SK-N-SH (cell line): ENCODE results near the gene TMEM63B.

ENCODE experiments used
- CTCF ChIP-seq: fragments of 200-600 bp; sonication (generic); IDR thresholded peaks from 2 replicates; pipeline ENCODE4 v1.6.1; 2017; ENCODE audit warnings: antibody characterized with exemption, mild to moderate bottlenecking, moderate library complexity
- EP300 ChIP-seq, 2 experiments: IDR thresholded peaks; 2 replicates each; pipeline versions ENCODE4 v1.4.0 to v1.6.1; 2012; ENCODE audit warnings: borderline replicate concordance in 1 of 2, low read depth in 1 of 2, low read length in 1 of 2
- JUND ChIP-seq: IDR thresholded peaks from 2 replicates; pipeline ENCODE4 v1.4.0; 2012
- RAD21 ChIP-seq: IDR thresholded peaks from 2 replicates; pipeline ENCODE4 v1.6.1; 2012; ENCODE audit warnings: mild to moderate bottlenecking, low read length
- RCOR1 ChIP-seq: fragments of 150-350 bp; IDR thresholded peaks from 2 replicates; pipeline ENCODE4 v1.6.1; 2017; ENCODE audit warnings: antibody characterized with exemption, low read length
- RXRA ChIP-seq: IDR thresholded peaks from 2 replicates; pipeline ENCODE4 v1.4.0; 2012; ENCODE audit warnings: low read depth, mild to moderate bottlenecking, borderline replicate concordance
- TAF1 ChIP-seq: IDR thresholded peaks from 2 replicates; pipeline ENCODE4 v1.6.1; 2012; ENCODE audit warnings: low read depth, mild to moderate bottlenecking, low read length, moderate library complexity, borderline replicate concordance

GRCh38 chr6:44167567-44167966, 40.2 kb downstream of the TMEM63B start:
- TF ChIP-seq CTCF (no peak), RXRA (no peak), RCOR1 (no peak), JUND (no peak), RAD21 (no peak), TAF1 (no peak), EP300 (IDR thresholded peaks at IDR 0.05; ENCODE audit: borderline replicate concordance in 1 of 2, low read depth in 1 of 2, low read length in 1 of 2) (no peak)
